ENCODE data around the gene FIBCD1. TPM values are rescaled to one million over a fixed set of nuclear protein-coding genes. Genes with fewer than 3 reads are reported as not detected.

FIBCD1 gene
- total and polyA plus RNA-seq, 9 of the 15 experiments (the other 6 are each of a cell fraction or from before 2014, with no cell fraction given) = 0.53 to 1.2 (median 0.95) TPM; not detected in 4

DNA sequence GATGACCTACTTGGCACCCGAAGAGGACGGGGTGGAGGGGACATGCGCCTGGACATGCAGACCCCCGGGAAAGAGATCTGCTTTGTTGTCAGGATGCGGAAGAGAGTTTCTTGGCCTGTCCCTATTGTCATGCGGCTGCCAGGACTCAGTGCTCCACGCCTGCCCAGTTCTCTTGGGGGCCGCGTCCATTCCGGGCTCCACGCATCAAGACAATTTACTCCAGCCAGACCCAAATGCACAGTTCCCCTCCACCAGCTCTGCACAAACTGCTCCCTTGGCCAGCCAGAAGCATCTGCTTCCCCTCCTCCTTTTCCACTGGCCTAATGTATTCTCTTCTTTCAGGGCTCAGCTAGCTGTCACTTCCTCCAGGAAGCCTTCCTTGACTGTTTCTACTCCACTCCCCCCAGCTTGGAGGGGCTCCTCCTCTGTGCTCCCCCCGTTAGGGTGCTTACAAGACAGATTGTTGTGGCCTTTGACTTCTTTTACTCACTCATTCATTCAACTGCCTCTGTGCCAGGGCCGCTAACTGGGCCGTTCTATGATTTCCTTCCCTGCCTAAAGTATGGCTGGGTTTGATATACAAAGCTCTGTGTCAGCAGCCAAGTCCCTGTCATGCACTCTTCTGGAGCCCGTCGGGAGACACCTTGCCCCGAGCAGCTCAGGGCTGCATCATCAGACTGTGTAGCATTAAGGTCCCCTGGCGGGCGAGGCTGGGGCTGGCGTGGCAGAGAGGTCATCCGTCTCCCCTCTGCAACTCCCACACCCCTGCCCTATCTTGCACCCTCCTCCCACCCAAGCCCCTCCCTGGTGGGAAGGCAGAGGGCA, 6.6 kb downstream of the FIBCD1 start (continued):
- TF ChIP-seq TEAD1 (CRISPR knock-in tag; IDR thresholded peaks at IDR 0.05) = no peak
- no peak for TF ChIP-seq NCOR1 (IDR thresholded peaks at IDR 0.05)
- TF ChIP-seq, protein P1, sequence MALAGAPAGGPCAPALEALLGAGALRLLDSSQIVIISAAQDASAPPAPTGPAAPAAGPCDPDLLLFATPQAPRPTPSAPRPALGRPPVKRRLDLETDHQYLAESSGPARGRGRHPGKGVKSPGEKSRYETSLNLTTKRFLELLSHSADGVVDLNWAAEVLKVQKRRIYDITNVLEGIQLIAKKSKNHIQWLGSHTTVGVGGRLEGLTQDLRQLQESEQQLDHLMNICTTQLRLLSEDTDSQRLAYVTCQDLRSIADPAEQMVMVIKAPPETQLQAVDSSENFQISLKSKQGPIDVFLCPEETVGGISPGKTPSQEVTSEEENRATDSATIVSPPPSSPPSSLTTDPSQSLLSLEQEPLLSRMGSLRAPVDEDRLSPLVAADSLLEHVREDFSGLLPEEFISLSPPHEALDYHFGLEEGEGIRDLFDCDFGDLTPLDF (CRISPR knock-in tag; IDR thresholded peaks at IDR 0.05) = peak; percentile 18; the same call in 1 of the 2 replicates
- TF ChIP-seq DIDO1 (tag; IDR thresholded peaks at IDR 0.05; ENCODE audit: low read depth) = no peak
- TF ChIP-seq, protein P2, sequence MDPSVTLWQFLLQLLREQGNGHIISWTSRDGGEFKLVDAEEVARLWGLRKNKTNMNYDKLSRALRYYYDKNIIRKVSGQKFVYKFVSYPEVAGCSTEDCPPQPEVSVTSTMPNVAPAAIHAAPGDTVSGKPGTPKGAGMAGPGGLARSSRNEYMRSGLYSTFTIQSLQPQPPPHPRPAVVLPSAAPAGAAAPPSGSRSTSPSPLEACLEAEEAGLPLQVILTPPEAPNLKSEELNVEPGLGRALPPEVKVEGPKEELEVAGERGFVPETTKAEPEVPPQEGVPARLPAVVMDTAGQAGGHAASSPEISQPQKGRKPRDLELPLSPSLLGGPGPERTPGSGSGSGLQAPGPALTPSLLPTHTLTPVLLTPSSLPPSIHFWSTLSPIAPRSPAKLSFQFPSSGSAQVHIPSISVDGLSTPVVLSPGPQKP (CRISPR knock-in tag; IDR thresholded peaks at IDR 0.05) = no peak
- TF ChIP-seq, protein P3, sequence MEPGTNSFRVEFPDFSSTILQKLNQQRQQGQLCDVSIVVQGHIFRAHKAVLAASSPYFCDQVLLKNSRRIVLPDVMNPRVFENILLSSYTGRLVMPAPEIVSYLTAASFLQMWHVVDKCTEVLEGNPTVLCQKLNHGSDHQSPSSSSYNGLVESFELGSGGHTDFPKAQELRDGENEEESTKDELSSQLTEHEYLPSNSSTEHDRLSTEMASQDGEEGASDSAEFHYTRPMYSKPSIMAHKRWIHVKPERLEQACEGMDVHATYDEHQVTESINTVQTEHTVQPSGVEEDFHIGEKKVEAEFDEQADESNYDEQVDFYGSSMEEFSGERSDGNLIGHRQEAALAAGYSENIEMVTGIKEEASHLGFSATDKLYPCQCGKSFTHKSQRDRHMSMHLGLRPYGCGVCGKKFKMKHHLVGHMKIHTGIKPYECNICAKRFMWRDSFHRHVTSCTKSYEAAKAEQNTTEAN (CRISPR knock-in tag; IDR thresholded peaks at IDR 0.05) = no peak
- TF ChIP-seq ZNF263 (CRISPR knock-in tag; IDR thresholded peaks at IDR 0.05; ENCODE audit: borderline replicate concordance) = no peak
- TF ChIP-seq, protein P4, sequence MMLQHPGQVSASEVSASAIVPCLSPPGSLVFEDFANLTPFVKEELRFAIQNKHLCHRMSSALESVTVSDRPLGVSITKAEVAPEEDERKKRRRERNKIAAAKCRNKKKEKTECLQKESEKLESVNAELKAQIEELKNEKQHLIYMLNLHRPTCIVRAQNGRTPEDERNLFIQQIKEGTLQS (IDR thresholded peaks at IDR 0.05) = no peak
- TF ChIP-seq, protein P4 (CRISPR knock-in tag; conservative IDR thresholded peaks at IDR 0.05) = no peak
- no peak for TF ChIP-seq ILK (tag; IDR thresholded peaks at IDR 0.05; ENCODE audit: borderline replicate concordance, low read depth)
- no peak for TF ChIP-seq SMAD2 (IDR thresholded peaks at IDR 0.05; ENCODE audit: low read depth, low read length)
- TF ChIP-seq KAT7 (CRISPR knock-in tag; IDR thresholded peaks at IDR 0.05; ENCODE audit: borderline replicate concordance) = no peak
- no peak for TF ChIP-seq KLF16 (IDR thresholded peaks at IDR 0.05)
- no peak for TF ChIP-seq HLTF (IDR thresholded peaks at IDR 0.05)
- peak; percentile 14 for TF ChIP-seq SMAD1 (IDR thresholded peaks at IDR 0.05; ENCODE audit: low read depth, low read length, partially characterized antibody)
- TF ChIP-seq TRIM28 (IDR thresholded peaks at IDR 0.05) = no peak
- TF ChIP-seq, protein P5, sequence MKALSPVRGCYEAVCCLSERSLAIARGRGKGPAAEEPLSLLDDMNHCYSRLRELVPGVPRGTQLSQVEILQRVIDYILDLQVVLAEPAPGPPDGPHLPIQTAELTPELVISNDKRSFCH (CRISPR knock-in tag; IDR thresholded peaks at IDR 0.05) = no peak
- TF ChIP-seq, protein P5 (tag; IDR thresholded peaks at IDR 0.05) = no peak
- peak; percentile 13 for TF ChIP-seq POU5F1 (IDR thresholded peaks at IDR 0.05; ENCODE audit: borderline replicate concordance, low read depth, low read length, partially characterized antibody)
- no peak for TF ChIP-seq TAF1 (IDR thresholded peaks at IDR 0.05; ENCODE audit: control insufficient read depth, extremely low read depth, insufficient read depth, low read length, severe bottlenecking)
- TF ChIP-seq ZFP1 (CRISPR knock-in tag; IDR thresholded peaks at IDR 0.05) = no peak
- no peak for TF ChIP-seq ZKSCAN1 (IDR thresholded peaks at IDR 0.05; ENCODE audit: low read depth, low read length)
- TF ChIP-seq IRF2 (CRISPR knock-in tag; IDR thresholded peaks at IDR 0.05) = no peak
- no peak for TF ChIP-seq EP400 (IDR thresholded peaks at IDR 0.05)
- 0 out of 2 replicates have a peak, but pooled peaks have one; percentile 1 for TF ChIP-seq SREBF1 (IDR thresholded peaks at IDR 0.05; ENCODE audit: borderline replicate concordance, low read depth, low read length)

Data from K562 (cell line).